Left kidney (tissue), 2 donors: ENCODE data around the gene CFAP58. TPM values are rescaled to one million over a fixed set of nuclear protein-coding genes. Genes with fewer than 3 reads are reported as not detected.

Experiments
- DNase-seq: peaks from one replicate; pipeline ENCODE4 v3.0.0-alpha.2; 2013
- polyA plus RNA-seq: library from polyadenylated mRNA; unstranded; fragments of 120-200 nt; gene quantifications from one replicate; pipeline ENCODE4 v1.2.1, GENCODE V29; 2013; ENCODE audit not compliant: insufficient read length

Gene CFAP58
- polyA plus RNA-seq, 1 donor = 0.47 TPM

- DNase-seq = no peak
Observed at GRCh38 chr10:104334965-104335650, 18.5 kb upstream of the CFAP58 start.

- DNase-seq = no peak
Observed at GRCh38 chr10:104336821-104337467, 16.7 kb upstream of the CFAP58 start.

GRCh38 chr10:104337521-104337984, 16.1 kb upstream of the CFAP58 start:
- no peak for DNase-seq

- peak; percentile 86 for DNase-seq
Observed at GRCh38 chr10:104337985-104338735, 15.5 kb upstream of the CFAP58 start, which contains the start of gene ITPRIP. Gene ITPRIP (minus strand): TSS chr10:104338465. CDS start chr10:104316051, 22,414 bp downstream.

GRCh38 chr10:104339469-104340110, 14.0 kb upstream of the CFAP58 start:
- peak; percentile 84 for DNase-seq

GRCh38 chr10:104340111-104340526, 13.5 kb upstream of the CFAP58 start:
- DNase-seq = no peak

- no peak for DNase-seq
Observed at GRCh38 chr10:104340641-104341040, 13.0 kb upstream of the CFAP58 start.

GRCh38 chr10:104342941-104343411, 10.7 kb upstream of the CFAP58 start:
- no peak for DNase-seq

- DNase-seq = no peak
Observed at GRCh38 chr10:104344219-104344618, 9.4 kb upstream of the CFAP58 start.

GRCh38 chr10:104345515-104345914, 8.1 kb upstream of the CFAP58 start:
- no peak for DNase-seq

GRCh38 chr10:104345941-104346340, 7.7 kb upstream of the CFAP58 start:
- DNase-seq = no peak

GRCh38 chr10:104347295-104348045, 6.2 kb upstream of the CFAP58 start:
- no peak for DNase-seq

GRCh38 chr10:104348601-104349000, 5.0 kb upstream of the CFAP58 start:
- no peak for DNase-seq

- no peak for DNase-seq
Observed at GRCh38 chr10:104349623-104350126, 4.0 kb upstream of the CFAP58 start.

- no peak for DNase-seq
Observed at GRCh38 chr10:104350127-104350635, 3.5 kb upstream of the CFAP58 start.

GRCh38 chr10:104351061-104351702, 2.5 kb upstream of the CFAP58 start:
- DNase-seq = no peak

- no peak for DNase-seq
Observed at GRCh38 chr10:104351919-104352318, 1.7 kb upstream of the CFAP58 start.

- no peak for DNase-seq
Observed at GRCh38 chr10:104359811-104360210, 6.2 kb downstream of the CFAP58 start.

GRCh38 chr10:104367904-104368303, 14.3 kb downstream of the CFAP58 start:
- no peak for DNase-seq

GRCh38 chr10:104368381-104368780, 14.7 kb downstream of the CFAP58 start:
- DNase-seq = no peak
